ENCODE measurements around the gene PCDH15. TPM values are rescaled to one million over a fixed set of nuclear protein-coding genes. Genes with fewer than 3 reads are reported as not detected.

PCDH15 gene
- total and polyA plus RNA-seq, 2 of the 8 experiments (the other 6 are each of a cell fraction or from before 2014, with no cell fraction given) = 0.11 TPM; not detected in 1

- TF ChIP-seq RNF2 (IDR thresholded peaks at IDR 0.05; ENCODE audit: borderline replicate concordance, low read depth, low read length, missing control alignments, poor library complexity, severe bottlenecking) = no peak
- TF ChIP-seq POLR2A (IDR thresholded peaks at IDR 0.05; ENCODE audit: control extremely low read depth in 1 of 2, low read depth in 2 of 2, low read length in 2 of 2) = no peak
- TF ChIP-seq RBBP5 (IDR thresholded peaks at IDR 0.05; ENCODE audit: borderline replicate concordance, low read depth, low read length) = no peak
- no peak for TF ChIP-seq EP300 (IDR thresholded peaks at IDR 0.05; ENCODE audit: borderline replicate concordance in 1 of 2, low read depth in 2 of 2, low read length in 2 of 2)
- no peak overlapping the region for H2BK12ac ChIP-seq (ENCODE audit: low read depth, low read length)
- 93% methylated on average over 3 of the region's 3 CpGs; no CpG with 5 or more reads in 1 of the 2 experiments for WGBS, 2 experiments (ENCODE audit: extremely low coverage in 1 of 2, insufficient coverage in 1 of 2, insufficient read length in 1 of 2, insufficient replicate concordance in 2 of 2, low coverage in 1 of 2, low lambda C conversion rate in 2 of 2, missing lambda C conversion rate in 1 of 2)
- H3K79me2 ChIP-seq (ENCODE audit: control insufficient read depth in 1 of 2, insufficient read depth in 2 of 2, low read length in 2 of 2) = no peaks in the 10 kb centered on the region
- H3K79me1 ChIP-seq (ENCODE audit: low read depth, low read length) = no peaks in the 10 kb centered on the region
- H2BK20ac ChIP-seq (ENCODE audit: low read length) = no peak overlapping the region
- H4K8ac ChIP-seq (ENCODE audit: extremely low read depth, insufficient read depth, low read length) = no peak overlapping the region
- H4K20me1 ChIP-seq (replicated peaks in 1 of 2; ENCODE audit: control insufficient read depth in 1 of 2, insufficient read depth in 2 of 2, low read length in 2 of 2) = no peaks in the 10 kb centered on the region
- no peaks in the 10 kb centered on the region for H3K23me2 ChIP-seq (ENCODE audit: low read depth, low read length)
- no peak overlapping the region for H3K23ac ChIP-seq (ENCODE audit: insufficient read length)
- H2BK5ac ChIP-seq (ENCODE audit: low read depth, low read length) = no peak overlapping the region
- no peaks in the 10 kb centered on the region for H3K27me3 ChIP-seq (replicated peaks in 1 of 4; ENCODE audit: control insufficient read depth in 3 of 4, extremely low read depth in 1 of 4, insufficient read depth in 3 of 4, low read length in 3 of 4)
- no peak for DNase-seq (ENCODE audit: low read depth in 1 of 2, low spot score in 2 of 2)
- H3K36me3 ChIP-seq (ENCODE audit: control insufficient read depth in 2 of 4, insufficient read depth in 4 of 4, low read length in 3 of 4) = no peaks in the 10 kb centered on the region; a peak in 2 of 8 replicates
- H2AFZ ChIP-seq (ENCODE audit: low read length) = no peak overlapping the region
- no peak overlapping the region for H2BK120ac ChIP-seq (replicated peaks; ENCODE audit: low read depth, low read length)
- no peak overlapping the region for H3K4ac ChIP-seq (replicated peaks; ENCODE audit: insufficient read length, low read depth, low read length)
- no peak overlapping the region for H2AK5ac ChIP-seq (ENCODE audit: low read depth, low read length)
- no peak overlapping the region for H3K18ac ChIP-seq (ENCODE audit: extremely low read depth, low read length)
- no peaks in the 10 kb centered on the region for H3K4me1 ChIP-seq (replicated peaks in 1 of 4; ENCODE audit: control insufficient read depth in 3 of 4, insufficient read depth in 4 of 4, low read length in 3 of 4)
- no peak overlapping the region for H2BK15ac ChIP-seq (ENCODE audit: low read length)
- no peak overlapping the region for H3K4me3 ChIP-seq (ENCODE audit: extremely low read depth in 1 of 4, insufficient read depth in 2 of 4, low read depth in 3 of 4, low read length in 4 of 4)
- H3K27ac ChIP-seq (ENCODE audit: low read depth, low read length) = no peak overlapping the region
- H3K9ac ChIP-seq (replicated peaks in 1 of 4; ENCODE audit: extremely low read depth in 1 of 4, low read depth in 3 of 4, low read length in 3 of 4) = no peak overlapping the region
- 0 out of 4 replicates have a peak, but pooled peaks cover 0 to 3% of the 10 kb centered on the region in 2 experiments for H3K9me3 ChIP-seq (ENCODE audit: insufficient read depth in 2 of 2, low read depth in 1 of 2, low read length in 1 of 2)
- no peak overlapping the region for H4K91ac ChIP-seq (replicated peaks; ENCODE audit: insufficient read length, low read length)
- CTCF ChIA-PET (ENCODE audit: partially characterized antibody) = no interaction called here
- H4K5ac ChIP-seq (ENCODE audit: insufficient read length, low read depth, low read length) = no peak overlapping the region
- POLR2A ChIA-PET (ENCODE audit: partially characterized antibody) = no interaction called here
- no peak overlapping the region for H3K4me2 ChIP-seq (ENCODE audit: insufficient read depth in 1 of 2, low read depth in 2 of 2, low read length in 2 of 2)
- no peak overlapping the region for H3K56ac ChIP-seq (replicated peaks; ENCODE audit: insufficient read length, low read depth, low read length)
- no peak overlapping the region for H3K14ac ChIP-seq (ENCODE audit: insufficient read length)
- FAIRE-seq = no peak
Measured at GRCh38 chr10:54702583-54703485, 98.2 kb downstream of the PCDH15 start.
